Breast epithelium (tissue), 4 donors: ENCODE results near the gene SCN2A. TPM values are rescaled to one million over a fixed set of nuclear protein-coding genes. Genes with fewer than 3 reads are reported as not detected.
"Not testable (repeated sequence)": the region's sequence is repeated elsewhere in the genome, so short reads cannot be mapped to it uniquely, and the experiment has no call there.

ENCODE experiments used
- DNase-seq, 2 donors: peaks; one replicate each; pipeline ENCODE4 v3.0.0-alpha.2; 2019; ENCODE audit warnings: low spot score in 2 of 2
- H3K27ac ChIP-seq, 2 donors: fragments of 200-600 bp; sonication (generic) in 1 of 2; one replicate each; pipeline ENCODE4 v1.5.1; 2016 to 2019; ENCODE audit warnings: mild to moderate bottlenecking in 1 of 2
- H3K27me3 ChIP-seq, 2 donors: fragments of 200-600 bp; sonication (generic) in 1 of 2; one replicate each; pipeline versions ENCODE4 v1.5.1 to v1.6.0; 2017 to 2019; ENCODE audit warnings: control low read depth in 1 of 2, mild to moderate bottlenecking in 1 of 2
- H3K36me3 ChIP-seq: fragments of 200-600 bp; one replicate; pipeline ENCODE4 v1.5.1; 2019
- H3K4me1 ChIP-seq, 2 donors: fragments of 200-600 bp; sonication (generic); one replicate each; pipeline ENCODE4 v1.5.1; 2016 to 2019; ENCODE audit warnings: control low read depth in 1 of 2
- H3K4me3 ChIP-seq, 3 donors: fragments of 200-600 bp; sonication (generic); 1 replicate in 2 of 3; 2 replicates in 1 of 3; pipeline ENCODE4 v1.5.1; 2016 to 2019; ENCODE audit warnings: mild to moderate bottlenecking in 3 of 3, moderate library complexity in 2 of 3
- H3K9me3 ChIP-seq, 2 donors: fragments of 200-600 bp; sonication (generic) in 1 of 2; one replicate each; pipeline ENCODE4 v1.5.1; 2016 to 2019; ENCODE audit warnings: control low read depth in 1 of 2
- CTCF ChIP-seq, 3 donors: fragments of 450-650 bp; IDR thresholded peaks; one replicate each; pipeline ENCODE4 v1.5.1; 2016 to 2017; ENCODE audit warnings: antibody characterized with exemption in 3 of 3, mild to moderate bottlenecking in 3 of 3, moderate library complexity in 3 of 3
- POLR2A ChIP-seq: fragments of 450-650 bp; IDR thresholded peaks from one replicate; pipeline ENCODE4 v1.6.1; 2016; ENCODE audit warnings: antibody characterized with exemption, mild to moderate bottlenecking, moderate library complexity
- POLR2AphosphoS5 ChIP-seq, 3 donors: sonication (generic); formaldehyde crosslinking; IDR thresholded peaks; one replicate each; pipeline ENCODE4 v1.6.1; 2017; ENCODE audit warnings: antibody characterized with exemption in 3 of 3
- intact Hi-C: fragments of 100-400 bp; cut with DNase I; formaldehyde crosslinking; loops from one replicate; pipeline ENCODE4 v1.15.1; 2023; ENCODE audit warnings: low total_unique reads
- total RNA-seq, 3 donors: library from RNA; depleted of rRNA; stranded (reverse); fragments of >200 nt; gene quantifications; one replicate each; pipeline ENCODE4 v1.1.0, GENCODE V29; 2016

The SCN2A gene
- total RNA-seq, 3 donors from 2014 or later: 0.16 to 2.2 (median 2.0) TPM

GRCh38 chr2:165307317-165307716 lies 68.1 kb downstream of the SCN2A start:
- Histone ChIP-seq H3K4me3 (no peak overlapping the region), H3K27me3 (no peaks in the 10 kb centered on the region), H3K9me3 (no peaks in the 10 kb centered on the region), H3K36me3 (no peaks in the 10 kb centered on the region), H3K4me1 (no peaks in the 10 kb centered on the region), H3K27ac (no peak overlapping the region)
- DNase-seq: no peak
- intact Hi-C loops: loop anchor here (5.0 kb wide), 1 partner anchor 355 kb away; no protein-coding TSS in a partner anchor
- TF ChIP-seq CTCF (IDR thresholded peaks at IDR 0.05) (no peak), POLR2A (no peak), POLR2AphosphoS5 (IDR thresholded peaks at IDR 0.05) (no peak)

- Histone ChIP-seq H3K27me3 (no peaks in the 10 kb centered on the region), H3K4me3 (no peak overlapping the region), H3K27ac (no peak overlapping the region), H3K9me3 (no peaks in the 10 kb centered on the region), H3K36me3 (no peaks in the 10 kb centered on the region), H3K4me1 (no peaks in the 10 kb centered on the region)
- intact Hi-C loops: no loop called here
- DNase-seq: no peak
- TF ChIP-seq CTCF (IDR thresholded peaks at IDR 0.05): no peak
- no peak for TF ChIP-seq POLR2AphosphoS5 (IDR thresholded peaks at IDR 0.05)
- no peak for TF ChIP-seq POLR2A
Measured at GRCh38 chr2:165311949-165312348, 72.7 kb downstream of the SCN2A start.

GRCh38 chr2:165312999-165313398 lies 73.8 kb downstream of the SCN2A start:
- no peak for DNase-seq
- Histone ChIP-seq H3K36me3 (no peaks in the 10 kb centered on the region), H3K4me1 (no peaks in the 10 kb centered on the region), H3K9me3 (no peaks in the 10 kb centered on the region), H3K27ac (no peak overlapping the region), H3K4me3 (no peak overlapping the region), H3K27me3 (no peaks in the 10 kb centered on the region)
- no peak for TF ChIP-seq CTCF (IDR thresholded peaks at IDR 0.05)
- no peak for TF ChIP-seq POLR2AphosphoS5 (IDR thresholded peaks at IDR 0.05)
- no peak for TF ChIP-seq POLR2A
- intact Hi-C loops: no loop called here

- no peak overlapping the region for H3K27ac ChIP-seq
- H3K4me3 ChIP-seq: no peak overlapping the region
- no peaks in the 10 kb centered on the region for H3K4me1 ChIP-seq
- H3K36me3 ChIP-seq: no peaks in the 10 kb centered on the region
- no peaks in the 10 kb centered on the region for H3K27me3 ChIP-seq
- intact Hi-C loops: no loop called here
- TF ChIP-seq POLR2AphosphoS5 (IDR thresholded peaks at IDR 0.05) (no peak), CTCF (IDR thresholded peaks at IDR 0.05) (no peak), POLR2A (no peak)
- no peaks in the 10 kb centered on the region for H3K9me3 ChIP-seq
- no peak for DNase-seq
Measured at GRCh38 chr2:165313509-165313908, 74.3 kb downstream of the SCN2A start.

DNA sequence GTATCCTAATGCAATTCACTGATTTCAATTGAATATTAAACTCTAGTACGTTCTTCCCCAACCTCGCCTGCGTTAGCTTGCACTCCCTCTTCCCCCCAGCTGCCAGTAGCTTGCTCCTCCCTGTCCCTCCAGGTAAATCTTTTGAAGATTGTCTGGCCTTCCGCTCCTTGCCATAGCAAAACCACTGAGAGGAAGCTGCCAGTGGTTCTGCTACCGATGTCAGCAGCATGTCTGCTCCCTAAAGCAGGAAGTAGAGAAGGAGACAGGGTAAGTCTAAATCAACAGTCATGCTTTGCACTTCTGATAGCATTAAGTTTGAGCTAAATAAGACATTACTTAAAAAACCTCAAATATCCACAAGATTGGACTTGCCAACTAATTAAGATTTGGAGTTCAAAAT lies 89.1 kb downstream of the SCN2A start:
- no peaks in the 10 kb centered on the region for H3K4me1 ChIP-seq
- no peak overlapping the region for H3K27ac ChIP-seq
- no peaks in the 10 kb centered on the region for H3K27me3 ChIP-seq
- no peak for TF ChIP-seq POLR2AphosphoS5 (IDR thresholded peaks at IDR 0.05)
- TF ChIP-seq CTCF (IDR thresholded peaks at IDR 0.05): no peak
- TF ChIP-seq POLR2A: no peak
- H3K4me3 ChIP-seq: no peak overlapping the region
- no peaks in the 10 kb centered on the region for H3K9me3 ChIP-seq
- no peak for DNase-seq
- intact Hi-C loops: no loop called here
- no peaks in the 10 kb centered on the region for H3K36me3 ChIP-seq

DNA sequence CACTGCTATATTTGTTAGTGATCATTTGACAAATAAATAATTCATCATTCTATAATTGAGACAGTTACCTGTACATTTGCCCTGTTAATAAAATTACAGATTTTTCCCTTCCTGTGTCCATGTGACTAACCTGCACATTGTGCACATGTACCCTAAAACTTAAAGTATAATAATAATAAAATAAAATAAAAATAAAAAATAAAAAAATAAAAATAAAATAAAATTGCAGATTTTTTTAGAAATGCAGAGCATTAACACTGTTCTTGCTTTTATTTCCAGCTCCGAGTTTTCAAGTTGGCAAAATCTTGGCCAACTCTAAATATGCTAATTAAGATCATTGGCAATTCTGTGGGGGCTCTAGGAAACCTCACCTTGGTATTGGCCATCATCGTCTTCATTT lies 105.1 kb downstream of the SCN2A start:
- H3K4me3 ChIP-seq, intact Hi-C loops, H3K27ac ChIP-seq, H3K27me3 ChIP-seq, H3K9me3 ChIP-seq, H3K36me3 ChIP-seq, DNase-seq, H3K4me1 ChIP-seq: not testable (repeated sequence)
